Pulmonary artery endothelial cell (primary cell): ENCODE data around the gene CSNK1G2. TPM values are rescaled to one million over a fixed set of nuclear protein-coding genes. Genes with fewer than 3 reads are reported as not detected.

Experiments
- DNase-seq: peaks from one replicate; pipeline ENCODE4 v3.0.0-alpha.2; 2011; ENCODE audit warnings: low read depth, low spot score
- total RNA-seq: library from RNA; depleted of rRNA; stranded (reverse); fragments of >200 nt; gene quantifications from 2 replicates; pipeline ENCODE4 v1.2.3, GENCODE V29; 2014

The CSNK1G2 gene
- total RNA-seq, 1 donor from 2014 or later, result 88.6 TPM

DNA sequence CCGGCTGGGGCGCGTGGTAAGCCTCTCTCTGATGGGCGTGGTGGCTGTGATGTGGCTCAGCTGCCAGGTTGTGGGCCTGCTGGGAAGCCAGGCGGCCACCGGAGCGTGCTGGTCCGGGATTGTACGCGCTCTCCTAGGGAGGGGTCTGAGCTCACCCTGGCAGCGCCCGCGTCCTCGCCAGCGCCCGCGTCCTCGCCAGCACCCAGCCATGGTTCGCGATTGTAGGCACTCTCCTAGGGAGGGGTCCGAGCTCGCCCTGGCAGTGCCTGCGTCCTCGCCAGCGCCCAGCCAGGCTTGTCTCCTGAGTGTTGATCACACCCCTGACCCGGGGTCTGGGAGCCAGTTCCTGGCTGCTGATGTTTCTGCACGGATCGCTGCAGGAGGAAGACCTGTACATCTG is 22.0 kb upstream of the CSNK1G2 start:
- no peak for DNase-seq

DNA sequence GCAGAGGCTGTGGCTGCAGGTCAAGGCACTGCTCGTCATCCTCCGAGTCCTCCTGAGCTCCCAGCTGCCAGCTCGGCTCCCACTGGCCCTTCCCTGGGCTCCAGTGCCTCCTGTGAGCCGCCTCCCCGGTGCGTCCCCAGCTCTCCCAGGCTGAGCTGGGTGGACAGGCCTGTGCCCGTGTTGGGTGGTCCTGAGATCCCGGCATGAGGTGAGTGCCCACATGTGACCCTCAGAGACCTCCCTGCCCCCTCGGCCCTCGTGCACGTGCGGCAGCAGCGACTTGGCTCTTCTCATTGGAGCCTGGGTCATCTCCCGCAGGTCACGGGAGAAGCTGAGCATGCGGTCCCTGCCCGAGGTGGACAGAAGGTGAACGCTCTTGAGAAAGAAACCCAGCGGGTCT is 20.3 kb upstream of the CSNK1G2 start:
- no peak for DNase-seq

DNA sequence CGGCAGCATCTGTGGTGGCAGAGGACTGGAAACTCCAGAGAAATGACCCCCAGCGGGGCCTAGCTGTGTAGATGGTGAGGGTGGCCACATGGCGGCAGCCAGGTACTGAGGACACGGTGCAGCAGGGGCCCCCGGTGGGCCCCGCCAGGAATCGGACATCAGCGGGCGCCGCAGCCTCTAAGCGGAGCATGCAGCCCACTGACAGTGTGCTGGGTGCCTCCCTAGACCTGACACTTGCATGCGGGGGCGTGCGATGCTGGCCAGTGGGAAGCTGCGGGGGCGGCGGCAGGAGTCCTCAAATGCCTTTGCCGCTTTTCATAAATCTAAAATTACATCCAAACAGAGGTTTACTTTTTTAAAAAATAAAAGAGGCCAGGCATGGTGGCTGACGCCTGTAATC is 19.6 kb upstream of the CSNK1G2 start:
- no peak for DNase-seq

DNA sequence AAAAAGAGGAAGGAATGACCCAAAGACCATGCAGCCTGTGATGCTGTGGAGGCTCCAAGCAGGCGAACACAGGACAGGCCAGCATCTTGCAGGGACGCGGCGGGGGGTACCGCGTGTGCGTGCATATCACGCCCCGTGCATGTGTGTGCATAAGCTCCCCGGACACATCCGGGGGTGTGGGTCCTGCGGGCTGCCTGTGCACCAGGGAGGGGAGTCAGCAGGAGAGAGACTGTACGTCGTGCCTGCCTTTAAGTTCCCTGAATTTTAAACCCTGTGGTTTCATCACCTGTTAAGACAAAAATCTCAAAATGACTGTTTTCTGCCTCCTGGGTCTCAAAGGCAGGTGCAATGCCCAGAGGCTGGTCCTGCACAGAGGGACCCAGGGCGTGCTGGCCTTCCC is 19.1 kb upstream of the CSNK1G2 start:
- DNase-seq, result no peak

DNA sequence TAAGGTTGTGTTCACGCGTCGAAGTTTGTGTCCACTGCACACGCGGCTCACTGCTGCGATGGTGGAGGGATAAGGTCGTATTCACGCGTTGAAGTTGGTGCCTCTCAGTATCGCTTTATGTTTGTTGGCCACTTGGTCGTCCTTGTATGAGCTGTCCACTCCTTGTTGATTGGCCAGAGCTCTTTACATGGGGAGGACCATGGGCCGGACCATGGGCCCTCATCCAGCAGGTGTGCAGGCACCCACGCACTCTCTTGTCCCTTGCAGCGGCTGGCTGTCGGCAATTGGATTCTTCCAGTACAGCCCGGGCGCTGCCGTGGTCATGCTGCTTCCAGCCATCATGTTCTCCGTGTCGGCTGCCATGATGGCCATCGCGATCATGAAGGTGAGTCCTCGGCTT is 18.2 kb upstream of the CSNK1G2 start:
- DNase-seq, result no peak

GRCh38 chr19:1923319-1923718 is 17.7 kb upstream of the CSNK1G2 start:
- DNase-seq, result no peak

- DNase-seq, result no peak
Measured at GRCh38 chr19:1924320-1924961, 16.5 kb upstream of the CSNK1G2 start.

DNA sequence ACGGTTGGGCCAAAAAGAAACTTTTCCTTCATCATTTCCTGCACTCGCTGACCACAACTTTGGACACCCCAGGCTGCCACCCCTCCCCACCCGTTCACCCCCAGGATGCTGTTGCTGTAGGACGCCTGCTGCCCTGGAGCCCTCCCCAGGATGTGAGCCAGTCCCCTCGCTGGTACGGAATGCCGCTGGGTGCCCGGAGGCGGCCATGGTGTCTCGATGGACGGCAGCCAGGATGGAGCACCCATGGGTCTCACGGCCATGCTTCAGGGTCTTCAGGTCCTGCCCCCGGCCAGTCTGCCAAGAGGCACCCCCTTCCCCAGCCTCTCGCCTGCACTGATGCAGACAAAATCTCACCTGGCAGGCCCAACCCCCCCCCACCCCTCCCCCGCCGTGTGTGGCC is 15.4 kb upstream of the CSNK1G2 start:
- no peak for DNase-seq

DNA sequence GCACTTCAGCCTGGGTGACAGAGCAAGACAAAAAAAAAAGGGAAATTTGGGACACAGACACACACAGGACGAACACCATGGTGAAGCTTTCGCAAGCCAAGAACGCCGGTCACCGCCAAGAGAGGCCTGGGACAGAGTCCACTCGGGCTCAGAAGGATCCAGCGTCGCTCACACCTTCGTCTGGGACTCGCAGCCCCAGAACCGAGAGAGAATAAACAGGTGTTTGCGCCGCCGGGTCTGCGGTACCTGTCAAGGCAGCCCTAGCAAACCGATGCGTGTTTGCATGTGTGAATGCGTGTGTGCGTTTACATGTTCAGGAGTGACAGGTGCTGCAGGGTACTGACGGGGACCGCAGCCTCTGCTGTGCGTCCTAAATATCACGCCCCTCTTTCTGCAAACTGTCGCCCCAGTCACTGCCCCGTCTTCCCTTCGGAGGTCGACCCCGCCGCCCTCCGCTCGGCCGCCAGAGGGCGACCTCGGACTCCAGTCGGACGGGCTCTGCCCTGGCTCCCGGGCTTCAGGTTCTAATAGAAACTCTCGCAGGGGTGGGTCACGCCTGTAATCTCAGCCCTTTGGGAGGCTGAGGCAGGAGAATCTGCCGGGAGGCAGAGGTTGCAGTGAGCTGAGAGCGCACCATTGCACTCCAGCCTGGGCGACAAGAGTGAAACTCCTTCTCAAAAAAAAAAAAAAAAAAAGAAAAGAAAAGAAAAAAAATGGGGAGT is 11.8 kb upstream of the CSNK1G2 start:
- DNase-seq, result no peak

GRCh38 chr19:1931445-1931844 is 9.5 kb upstream of the CSNK1G2 start:
- no peak for DNase-seq

GRCh38 chr19:1932395-1932794 is 8.6 kb upstream of the CSNK1G2 start:
- no peak for DNase-seq

GRCh38 chr19:1933244-1933643 is 7.7 kb upstream of the CSNK1G2 start:
- no peak for DNase-seq

GRCh38 chr19:1933942-1934341 is 7.0 kb upstream of the CSNK1G2 start:
- no peak for DNase-seq

DNA sequence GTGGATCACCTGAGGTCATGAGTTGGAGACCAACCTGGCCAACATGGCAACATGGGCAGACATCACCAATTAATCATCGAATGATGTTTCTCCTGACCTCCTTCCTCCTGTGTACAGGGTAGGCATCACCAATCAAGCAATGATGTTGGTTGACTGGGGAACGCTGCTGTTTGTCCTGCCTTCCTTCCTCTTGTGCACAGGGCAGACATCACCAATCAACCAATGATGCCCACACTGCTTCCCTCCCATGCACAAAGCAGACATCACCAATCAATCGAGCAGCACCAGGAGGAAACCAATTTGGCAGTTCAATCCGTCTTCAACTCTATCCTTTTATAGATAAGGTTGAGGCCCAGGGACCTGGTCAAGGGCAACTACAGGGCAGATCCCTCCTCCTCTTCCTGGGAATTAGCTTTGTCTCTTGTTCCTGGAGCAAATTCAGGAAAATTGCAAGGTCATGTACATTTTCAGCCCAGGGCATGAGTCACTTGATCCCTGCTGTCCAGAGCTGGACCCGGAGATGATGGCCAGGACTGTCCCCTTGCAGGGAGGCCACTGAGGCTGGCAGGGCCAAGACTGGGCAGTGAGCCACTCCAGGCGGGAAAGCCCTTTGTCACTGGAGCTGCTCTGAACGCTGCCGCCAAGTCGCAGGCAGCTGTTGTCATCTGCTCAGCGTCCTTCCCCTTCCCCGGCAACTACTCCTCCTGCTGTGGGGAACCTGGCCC is 5.3 kb upstream of the CSNK1G2 start:
- no peak for DNase-seq

DNA sequence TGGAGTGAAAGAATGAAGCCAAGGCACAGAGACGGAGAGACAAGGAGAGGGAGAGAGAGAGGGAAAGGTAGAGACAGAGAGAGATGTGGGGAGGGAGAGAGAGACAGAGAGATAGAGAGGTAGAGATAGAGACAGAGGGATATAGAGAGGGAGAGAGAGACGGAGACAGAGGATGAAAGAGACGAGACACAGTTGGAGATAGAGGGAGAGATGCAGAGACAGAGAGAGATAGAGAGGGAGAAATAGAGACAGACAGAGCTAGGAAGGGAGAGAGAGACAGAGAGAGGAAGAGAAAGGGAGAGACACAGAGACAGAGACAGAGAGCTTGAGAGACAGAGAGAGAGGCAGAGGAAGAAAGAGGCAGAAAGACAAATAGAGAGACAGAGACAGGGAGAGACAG is 4.5 kb upstream of the CSNK1G2 start:
- no peak for DNase-seq

GRCh38 chr19:1936916-1937610 is 3.9 kb upstream of the CSNK1G2 start:
- no peak for DNase-seq

DNA sequence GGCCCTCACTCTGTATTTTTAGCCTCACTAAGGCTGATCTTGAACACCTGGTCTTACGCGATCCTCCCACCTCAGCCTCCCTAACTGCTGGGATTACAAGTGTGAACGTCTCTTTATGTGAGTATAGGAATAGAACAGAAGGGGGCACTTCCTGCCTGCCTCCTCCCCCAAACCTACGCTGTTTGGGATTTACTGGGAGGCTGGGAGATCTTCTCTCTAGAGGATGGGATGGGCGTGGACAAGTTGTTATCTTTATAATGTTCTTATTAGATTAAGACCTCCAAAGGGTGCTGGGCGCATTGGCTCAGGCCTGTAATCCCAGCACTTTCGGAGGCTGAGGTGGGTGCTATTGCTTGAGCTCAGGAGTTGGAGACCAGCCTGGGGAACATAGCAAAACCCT is 2.9 kb upstream of the CSNK1G2 start:
- no peak for DNase-seq

GRCh38 chr19:1942078-1942933 is 1.3 kb downstream of the CSNK1G2 start:
- DNase-seq, result no peak

- DNase-seq, result no peak
Measured at GRCh38 chr19:1942934-1943555, 2.1 kb downstream of the CSNK1G2 start.

DNA sequence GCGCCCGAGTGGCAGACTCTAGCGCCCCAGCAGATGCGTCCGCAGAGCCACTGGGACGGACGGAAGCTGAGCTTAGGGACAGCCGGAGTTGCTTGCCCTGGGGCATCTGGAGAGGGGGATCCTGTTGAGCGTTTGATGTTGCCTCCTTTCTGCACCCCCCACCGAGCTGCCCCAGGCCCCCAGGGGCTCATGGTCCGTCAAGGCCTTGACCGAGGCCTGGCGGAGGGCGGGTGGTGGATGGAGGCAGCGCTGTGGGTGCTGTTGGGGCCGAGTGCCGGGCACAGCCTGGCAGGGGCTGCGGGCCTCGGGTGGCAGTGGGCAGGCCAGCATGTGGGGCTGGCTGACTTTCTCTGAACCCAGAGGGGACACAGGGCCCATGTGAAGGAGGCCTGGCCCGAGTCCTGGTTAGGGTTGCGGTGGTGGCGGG is 2.7 kb downstream of the CSNK1G2 start:
- no peak for DNase-seq
